HFFc6 (cell line): ENCODE results near the gene CAP2. TPM values are rescaled to one million over a fixed set of nuclear protein-coding genes. Genes with fewer than 3 reads are reported as not detected.
A peak's percentile ranks its signal among the peaks of the same experiment; 100 is the strongest.

Experiments used
- DNase-seq: peaks from one replicate; pipeline ENCODE4 v3.0.0-alpha.2; 2018
- H3K27ac Mint-ChIP-seq: 2 replicates; pipeline ENCODE4 v1.8.0; 2020; ENCODE audit warnings: mild to moderate bottlenecking, mixed read lengths
- H3K27me3 Mint-ChIP-seq: 2 replicates; pipeline ENCODE4 v1.8.0; 2021; ENCODE audit warnings: mild to moderate bottlenecking, moderate library complexity, mixed read lengths; ENCODE audit not compliant: insufficient read depth
- H3K36me3 Mint-ChIP-seq: 2 replicates; pipeline ENCODE4 v1.8.0; 2021; ENCODE audit warnings: low read depth, mixed read lengths
- H3K4me1 Mint-ChIP-seq: 2 replicates; pipeline ENCODE4 v1.8.0; 2020; ENCODE audit warnings: low read depth, mixed read lengths
- H3K4me3 Mint-ChIP-seq: 2 replicates; pipeline ENCODE4 v1.8.0; 2020; ENCODE audit warnings: mild to moderate bottlenecking, moderate library complexity, mixed read lengths
- H3K9me3 Mint-ChIP-seq: 2 replicates; pipeline ENCODE4 v1.8.0; 2020; ENCODE audit warnings: mild to moderate bottlenecking, mixed read lengths
- CTCF ChIP-seq: fragments of 200-600 bp; sonication (generic); IDR thresholded peaks from 2 replicates; pipeline ENCODE4 v1.5.0; 2021; ENCODE audit warnings: antibody characterized with exemption, mild to moderate bottlenecking
- total RNA-seq, 6 experiments: library from RNA; stranded (reverse); fragmentation: NEBNext Ultra II Directional; extraction: Animal tissue kit (Norgen Biotek cat#: 25700); gene quantifications; 2 replicates in 1 of 6; 3 replicates in 5 of 6; pipeline ENCODE4 v1.2.3, GENCODE V29; 2021

The CAP2 gene
- total RNA-seq, 6 experiments from 2014 or later: 65.1 to 82.3 (median 67.9) TPM

GRCh38 chr6:17457405-17457804 lies 64.0 kb downstream of the CAP2 start:
- H3K36me3 Mint-ChIP-seq: peaks cover 51% of the 10 kb centered on the region
- peaks cover 78% of the 10 kb centered on the region for H3K4me1 Mint-ChIP-seq
- no peaks in the 10 kb centered on the region for H3K9me3 Mint-ChIP-seq
- no peak overlapping the region for H3K27ac Mint-ChIP-seq
- no peak for TF ChIP-seq CTCF
- no peaks in the 10 kb centered on the region; the same call in 1 of the 2 replicates for H3K27me3 Mint-ChIP-seq
- no peak overlapping the region for H3K4me3 Mint-ChIP-seq
- DNase-seq: no peak

- peaks cover 72% of the 10 kb centered on the region for H3K4me1 Mint-ChIP-seq
- peaks cover 51% of the 10 kb centered on the region for H3K36me3 Mint-ChIP-seq
- no peak for TF ChIP-seq CTCF
Observed at GRCh38 chr6:17457956-17458355, 64.6 kb downstream of the CAP2 start.

GRCh38 chr6:17458966-17459365 lies 65.6 kb downstream of the CAP2 start:
- no peak for DNase-seq
- no peaks in the 10 kb centered on the region for H3K9me3 Mint-ChIP-seq
- H3K36me3 Mint-ChIP-seq: peaks cover 60% of the 10 kb centered on the region
- H3K27me3 Mint-ChIP-seq: no peaks in the 10 kb centered on the region; the same call in 1 of the 2 replicates
- peak overlapping the region; percentile 40; the same call in 1 of the 2 replicates for H3K4me3 Mint-ChIP-seq
- no peak for TF ChIP-seq CTCF
- peaks cover 62% of the 10 kb centered on the region for H3K4me1 Mint-ChIP-seq
- peak overlapping the region; percentile 66; the same call in 1 of the 2 replicates for H3K27ac Mint-ChIP-seq

More at GRCh38 chr6:17457956-17458355, 64.6 kb downstream of the CAP2 start:
- H3K9me3 Mint-ChIP-seq: no peaks in the 10 kb centered on the region
- no peak for DNase-seq
- no peak overlapping the region for H3K4me3 Mint-ChIP-seq
- no peaks in the 10 kb centered on the region; the same call in 1 of the 2 replicates for H3K27me3 Mint-ChIP-seq
- peak overlapping the region; percentile 15; the same call in 1 of the 2 replicates for H3K27ac Mint-ChIP-seq

- Mint-ChIP-seq H3K9me3 (no peaks in the 10 kb centered on the region; the same call in 1 of the 2 replicates), H3K36me3 (peaks cover 69% of the 10 kb centered on the region), H3K27me3 (no peaks in the 10 kb centered on the region), H3K4me1 (peaks cover 44% of the 10 kb centered on the region), H3K4me3 (no peak overlapping the region), H3K27ac (no peak overlapping the region)
- DNase-seq: no peak
- no peak for TF ChIP-seq CTCF
Observed at GRCh38 chr6:17460862-17461261, 67.5 kb downstream of the CAP2 start.

- Mint-ChIP-seq H3K27ac (no peak overlapping the region), H3K9me3 (no peaks in the 10 kb centered on the region; the same call in 1 of the 2 replicates), H3K4me1 (peaks cover 35% of the 10 kb centered on the region), H3K27me3 (no peaks in the 10 kb centered on the region; the same call in 1 of the 2 replicates), H3K4me3 (no peak overlapping the region), H3K36me3 (peaks cover 74% of the 10 kb centered on the region)
- TF ChIP-seq CTCF: no peak
- no peak for DNase-seq
Observed at GRCh38 chr6:17466147-17466546, 72.8 kb downstream of the CAP2 start.
